NK-92 (cell line): ENCODE measurements around the gene XIRP2.

ENCODE experiments used
- DNase-seq: peaks from one replicate; lab custom pipeline; 2025; ENCODE audit not compliant: unreplicated experiment; lab: John Stamatoyannopoulos, UW

XIRP2 gene

GRCh38 chr2:166926657-166927056 lies 38.4 kb downstream of the XIRP2 start:
- DNase-seq: no peak

DNA sequence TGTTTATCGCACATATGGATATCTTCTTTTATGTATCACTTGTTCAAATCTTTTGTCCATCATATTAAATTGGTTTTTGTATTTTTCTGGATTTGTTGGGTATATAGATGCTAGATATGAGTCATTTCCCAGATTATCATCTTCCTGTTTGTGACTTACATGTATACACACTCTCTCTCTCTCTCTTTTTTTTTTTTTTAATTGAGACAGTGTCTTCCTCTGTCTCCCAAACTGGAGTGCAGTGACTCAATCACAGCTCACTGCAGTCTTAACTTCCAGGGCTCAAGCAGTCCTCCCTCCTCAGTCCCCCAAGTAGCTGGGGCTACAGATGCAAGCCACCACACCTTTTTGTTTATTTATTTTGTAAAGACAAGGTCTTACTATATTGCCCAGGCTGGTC lies 43.8 kb downstream of the XIRP2 start:
- no peak for DNase-seq

GRCh38 chr2:166934817-166935216 lies 46.5 kb downstream of the XIRP2 start:
- no peak for DNase-seq

DNA sequence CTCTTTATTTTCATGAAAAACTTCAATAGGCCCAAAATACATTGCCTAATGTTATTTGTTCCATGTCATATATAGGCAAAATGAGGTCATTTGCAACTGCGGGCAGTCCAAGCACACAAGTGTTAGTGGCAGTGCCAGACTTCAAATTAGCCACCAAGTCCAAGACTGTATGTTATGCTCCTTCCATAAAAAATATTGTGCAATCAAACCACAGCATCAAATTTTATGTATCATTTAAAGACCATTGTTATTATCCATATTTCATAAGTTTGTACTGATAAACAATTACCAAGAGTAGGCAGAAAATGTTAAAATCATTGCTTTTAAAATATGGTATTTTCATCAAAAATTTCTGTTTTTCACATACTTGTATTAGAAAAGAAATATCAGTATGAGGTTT lies 54.1 kb downstream of the XIRP2 start:
- DNase-seq: no peak

DNA sequence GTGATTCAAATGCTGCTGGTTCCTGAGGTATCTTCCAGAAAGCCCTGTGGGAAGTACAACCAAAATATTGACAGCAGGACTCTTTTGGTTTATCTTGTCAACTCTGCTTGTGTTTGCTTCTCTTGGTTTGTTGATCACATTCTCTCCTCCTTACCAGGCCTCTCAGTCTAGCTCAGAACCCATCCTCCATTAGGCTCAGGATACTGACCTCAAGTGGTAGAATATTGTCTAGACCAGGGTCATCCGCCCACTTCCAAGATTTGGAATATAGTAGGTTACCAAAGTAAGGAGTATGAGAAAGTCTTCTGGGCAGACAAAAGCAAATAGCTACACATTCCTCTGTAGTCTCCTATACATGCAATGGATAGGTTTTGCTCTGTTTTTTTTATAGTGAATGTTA lies 56.6 kb downstream of the XIRP2 start:
- no peak for DNase-seq

DNA sequence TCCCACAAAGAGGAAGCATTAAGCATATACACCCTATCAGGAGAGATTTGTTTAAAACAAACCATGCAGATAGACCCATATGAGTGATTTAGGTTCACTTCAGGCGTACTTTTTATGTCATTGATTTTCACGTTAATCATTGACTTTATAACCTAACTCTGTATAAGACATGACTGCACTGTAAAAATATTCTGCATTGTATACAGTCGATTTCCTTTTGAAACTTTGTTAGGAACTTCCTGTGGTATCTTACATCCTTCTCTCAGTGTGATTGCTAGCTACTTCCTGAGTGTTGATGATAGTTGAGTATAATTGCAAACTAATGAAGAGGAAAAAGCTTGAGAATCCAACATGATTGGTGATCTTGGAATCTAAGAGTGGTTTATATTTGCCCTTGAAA lies 69.4 kb downstream of the XIRP2 start:
- no peak for DNase-seq

DNA sequence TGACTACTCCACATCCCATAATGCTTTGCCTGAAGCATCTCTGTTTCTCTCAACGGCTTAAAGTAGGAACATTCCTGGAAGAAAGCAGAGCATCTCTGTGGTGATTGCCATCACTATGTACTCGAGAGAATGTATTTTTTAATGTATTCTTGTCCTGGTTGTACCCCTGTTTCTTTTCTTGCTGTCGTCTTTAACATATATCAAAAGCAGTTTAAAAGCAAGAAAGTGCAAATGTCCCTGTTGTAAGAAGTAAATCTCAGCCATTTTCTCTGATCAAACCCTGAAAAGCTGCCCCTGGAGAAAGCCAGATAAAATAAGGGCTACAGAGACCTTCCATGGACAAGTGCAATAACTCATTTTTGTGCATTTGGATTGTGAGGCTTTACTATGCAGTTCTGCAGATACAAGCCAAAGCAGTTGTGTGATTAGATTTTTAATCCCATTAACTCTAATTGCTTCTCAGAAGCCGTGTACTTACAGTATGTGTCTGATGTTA lies 70.8 kb downstream of the XIRP2 start:
- DNase-seq: no peak

DNA sequence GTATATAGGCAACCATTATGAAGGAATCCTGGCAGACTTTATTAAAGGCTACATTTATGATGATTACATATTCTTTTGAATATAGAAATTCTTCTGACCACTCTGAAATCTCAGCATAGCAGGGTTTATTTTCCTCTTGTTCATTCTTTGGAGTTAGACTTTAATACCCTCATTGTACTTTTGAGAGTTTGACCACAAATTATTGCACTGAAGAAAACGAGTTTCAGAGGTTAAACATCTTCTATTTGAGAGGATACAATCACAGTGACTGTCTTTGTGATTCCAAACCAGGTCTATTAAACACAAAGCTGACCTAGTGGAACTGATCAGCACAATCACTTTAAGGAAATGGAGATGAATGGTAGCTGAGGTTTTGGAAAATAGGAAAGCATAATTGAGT lies 71.3 kb downstream of the XIRP2 start:
- no peak for DNase-seq

DNA sequence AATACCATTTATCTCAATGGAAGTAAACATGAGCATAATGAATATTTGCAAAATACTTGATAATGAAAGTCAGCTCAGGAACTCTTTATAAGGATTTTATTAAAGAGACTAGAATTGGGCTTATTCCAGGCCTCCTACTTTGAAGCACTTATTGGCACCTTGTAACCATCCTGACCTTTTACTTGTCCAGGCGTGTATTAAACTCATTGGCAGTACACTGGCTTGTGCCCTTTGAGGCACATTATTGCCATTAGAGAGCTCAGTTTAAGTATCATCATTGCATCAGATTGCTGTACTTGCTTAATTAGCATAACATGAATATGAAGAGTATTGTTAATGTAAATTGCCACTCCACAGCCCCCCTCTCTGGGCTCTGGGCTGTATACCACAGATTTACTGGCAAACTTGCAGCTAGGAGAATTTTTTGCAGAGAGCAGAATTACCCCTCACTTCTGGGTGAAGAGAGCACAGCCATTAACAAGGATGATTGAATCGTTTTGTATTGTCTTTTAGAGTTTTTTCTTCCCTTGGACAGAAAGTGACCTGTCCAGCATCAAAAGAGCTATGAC lies 72.5 kb downstream of the XIRP2 start:
- no peak for DNase-seq

DNA sequence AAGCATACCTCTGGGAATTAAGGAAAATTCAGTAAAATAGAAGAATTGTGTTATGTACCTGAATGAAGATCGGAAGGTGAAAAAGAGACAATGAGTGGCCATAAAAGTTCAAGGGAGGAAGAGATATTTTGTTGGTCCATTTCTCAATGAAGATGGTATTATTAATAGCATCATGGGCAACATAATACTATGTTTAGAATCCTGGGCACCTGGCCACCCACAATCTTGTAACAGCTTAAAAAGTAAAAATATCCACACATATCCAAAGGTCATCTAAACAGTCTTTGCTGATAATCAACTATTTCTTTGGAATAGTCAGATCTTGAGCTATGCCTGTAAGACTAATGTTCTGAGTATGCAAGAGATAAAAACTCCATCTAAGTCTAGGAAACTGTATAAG lies 73.7 kb downstream of the XIRP2 start:
- DNase-seq: no peak

DNA sequence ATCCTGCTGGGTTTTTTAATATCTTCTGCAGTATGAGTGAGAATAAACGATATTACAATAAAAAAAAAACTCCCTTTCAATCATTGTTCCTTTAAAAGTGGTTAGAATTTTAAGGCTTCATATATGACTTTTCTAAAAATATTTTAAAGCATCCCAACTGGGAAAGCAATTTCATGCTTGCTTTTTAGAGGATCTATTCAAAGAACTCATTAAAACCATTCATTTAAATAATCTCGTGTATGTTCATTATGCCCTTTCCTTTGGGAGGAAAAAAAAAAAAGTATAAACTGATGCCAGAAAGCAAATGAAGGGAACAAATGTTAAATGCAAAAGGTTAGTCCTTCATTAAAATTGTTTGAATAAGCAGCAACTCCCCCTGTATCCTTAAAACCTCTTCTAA lies 81.2 kb downstream of the XIRP2 start:
- DNase-seq: no peak

DNA sequence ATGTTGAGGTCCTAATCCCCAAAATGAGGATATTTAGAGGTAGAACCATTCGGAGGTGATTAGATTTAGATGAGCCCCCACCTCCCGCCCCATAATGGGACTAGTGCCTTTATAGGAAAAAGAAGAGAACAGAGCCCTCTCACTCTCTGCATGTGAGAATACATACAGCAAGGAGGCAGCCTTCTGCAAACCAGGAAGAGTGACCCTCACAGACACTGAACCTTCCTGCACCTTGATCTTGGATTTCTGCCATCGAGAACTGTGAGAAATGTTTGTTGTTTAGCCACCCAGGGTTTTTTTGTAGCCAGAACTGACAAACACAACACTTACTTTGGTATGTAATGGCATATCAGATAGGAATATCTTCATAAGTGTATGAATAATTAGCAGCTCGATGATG lies 83.7 kb downstream of the XIRP2 start:
- no peak for DNase-seq

- DNase-seq: no peak
Measured at GRCh38 chr2:166972418-166972817, 84.1 kb downstream of the XIRP2 start.

- DNase-seq: no peak
Measured at GRCh38 chr2:166984188-166984587, 95.9 kb downstream of the XIRP2 start.

DNA sequence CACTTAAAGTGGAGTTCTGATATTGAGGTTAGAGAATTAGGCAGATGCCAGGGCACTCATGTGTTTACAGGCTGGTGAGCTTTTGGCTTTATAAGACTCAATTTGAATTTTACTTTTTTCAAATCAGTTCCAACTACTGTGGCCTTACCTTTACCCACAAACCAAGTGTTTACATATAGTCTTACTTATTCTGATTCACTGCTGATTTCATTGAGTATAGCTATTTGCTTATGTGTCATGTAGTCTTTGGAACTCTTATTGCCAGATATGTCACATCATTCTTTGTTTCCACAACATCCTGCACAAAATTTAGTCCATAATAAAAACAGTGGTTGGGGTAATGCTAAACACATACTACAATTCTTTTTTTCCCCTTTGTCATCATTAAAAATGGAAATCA lies 96.5 kb downstream of the XIRP2 start:
- DNase-seq: no peak

DNA sequence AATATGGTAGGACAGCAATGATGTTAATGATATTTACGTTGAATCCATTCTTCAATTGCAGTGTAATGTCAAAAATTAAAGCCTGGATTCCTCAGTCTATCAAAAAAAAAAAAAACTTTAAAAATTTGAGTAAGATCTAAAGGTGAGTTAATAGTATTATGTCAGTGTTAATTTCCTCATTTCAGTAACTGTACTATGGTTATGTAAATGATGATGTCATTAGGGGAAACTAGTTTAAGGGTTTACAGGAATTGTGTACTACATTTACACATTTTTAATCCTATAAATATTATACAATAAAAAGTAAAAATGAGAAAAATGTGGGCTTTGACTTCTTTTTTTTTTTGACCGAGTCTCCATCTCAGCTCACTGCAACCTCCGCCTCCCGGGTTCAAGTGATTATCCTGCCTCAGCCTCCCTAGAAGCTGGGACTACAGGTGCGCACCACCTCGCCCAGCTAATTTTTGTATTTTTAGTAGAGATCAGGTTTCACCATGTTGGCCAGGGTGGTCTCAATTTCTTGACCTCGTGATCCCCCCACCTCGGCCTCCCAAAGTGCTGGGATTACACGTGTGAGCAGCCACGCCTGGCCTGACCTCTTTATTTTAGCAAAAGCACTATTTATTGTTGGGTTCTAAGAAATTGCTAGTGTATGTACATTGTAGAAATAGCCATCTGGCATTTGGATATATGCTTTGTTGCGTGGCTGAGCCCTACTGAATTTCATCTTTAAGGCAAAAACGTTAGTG lies 106.5 kb downstream of the XIRP2 start:
- no peak for DNase-seq

GRCh38 chr2:166996465-166996864 lies 108.2 kb downstream of the XIRP2 start:
- no peak for DNase-seq

GRCh38 chr2:167001165-167001564 lies 112.9 kb downstream of the XIRP2 start:
- DNase-seq: no peak

DNA sequence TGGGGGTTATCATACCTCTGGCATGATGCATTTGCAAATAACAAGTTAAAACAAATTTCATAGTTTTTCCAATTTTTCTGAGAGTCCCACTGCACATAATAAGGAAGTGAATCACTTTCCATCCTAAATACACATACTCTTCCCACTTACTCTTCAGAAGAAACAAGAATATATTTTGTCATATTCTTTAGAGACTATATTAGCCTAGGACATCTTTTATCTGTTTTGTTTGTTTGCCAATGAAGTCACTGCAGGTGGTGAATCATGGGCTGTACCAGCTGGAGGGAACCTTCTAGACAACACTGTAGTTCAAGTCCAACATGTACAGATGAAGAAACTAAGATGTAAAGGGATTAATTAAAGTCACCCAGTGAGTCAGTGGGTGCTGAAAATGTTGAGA lies 116.8 kb downstream of the XIRP2 start:
- DNase-seq: no peak

GRCh38 chr2:167013227-167013626 lies 124.9 kb downstream of the XIRP2 start:
- DNase-seq: no peak

GRCh38 chr2:167015806-167016205 lies 127.5 kb downstream of the XIRP2 start:
- no peak for DNase-seq

DNA sequence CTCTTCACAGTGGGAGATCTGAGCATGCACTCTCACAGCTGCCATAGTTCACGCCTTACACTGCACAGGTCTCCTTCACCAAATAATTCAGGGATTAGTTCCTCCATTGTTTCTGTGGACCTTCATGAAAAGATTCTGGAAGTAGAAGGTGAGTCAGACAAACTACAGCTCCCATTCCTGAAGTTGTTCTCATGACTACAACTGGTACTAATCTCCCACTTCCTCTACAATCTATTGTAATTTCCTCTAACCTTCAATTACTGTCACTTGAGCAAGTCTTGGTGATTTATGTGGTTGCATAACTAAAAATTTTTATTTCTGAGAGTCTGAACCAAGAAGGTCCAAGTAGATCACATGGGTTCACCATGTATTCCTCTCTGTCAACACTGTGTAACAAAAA lies 128.7 kb downstream of the XIRP2 start:
- no peak for DNase-seq

DNA sequence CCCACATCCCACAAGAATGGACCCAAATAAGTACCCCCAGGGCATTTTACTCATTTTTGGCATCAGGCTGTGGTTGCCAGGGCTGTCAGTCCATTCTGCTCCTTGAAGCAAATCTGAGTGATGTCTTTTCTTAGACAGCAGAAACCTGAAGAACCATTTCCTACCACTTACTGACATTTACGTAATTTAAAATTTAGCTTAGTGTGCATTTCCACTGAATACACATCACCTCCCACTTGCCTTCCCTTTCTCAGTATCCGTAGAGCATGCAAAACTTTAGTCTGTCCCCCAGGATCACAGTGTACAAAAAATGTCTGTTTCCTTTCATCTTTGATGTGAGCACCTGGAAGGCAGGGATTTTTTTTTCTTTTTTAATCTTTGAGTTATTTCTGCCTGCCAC lies 130.3 kb downstream of the XIRP2 start:
- DNase-seq: no peak
